GM21576 (cell line): ENCODE measurements around the gene EMILIN1.
"Not testable (repeated sequence)": the region's sequence is repeated elsewhere in the genome, so short reads cannot be mapped to it uniquely, and the experiment has no call there.

ENCODE experiments used
- ATAC-seq: cut with Tn5 transposase; IDR thresholded peaks from one replicate; pipeline ENCODE4 v1.9.1; 2021; ENCODE audit warnings: mild to moderate bottlenecking, moderate library complexity; ENCODE audit not compliant: unreplicated experiment

Gene EMILIN1

GRCh38 chr2:27053321-27053720 lies 25.1 kb upstream of the EMILIN1 start:
- no peak for ATAC-seq

- no peak for ATAC-seq
Measured at GRCh38 chr2:27053776-27054175, 24.6 kb upstream of the EMILIN1 start.

- ATAC-seq, result no peak
Measured at GRCh38 chr2:27054721-27055120, 23.7 kb upstream of the EMILIN1 start.

GRCh38 chr2:27057184-27057583 lies 21.2 kb upstream of the EMILIN1 start:
- ATAC-seq, result no peak

- no peak for ATAC-seq
Measured at GRCh38 chr2:27058210-27058609, 20.2 kb upstream of the EMILIN1 start.

- ATAC-seq, result no peak
Measured at GRCh38 chr2:27059141-27059820, 19.1 kb upstream of the EMILIN1 start.

- ATAC-seq, result no peak
Measured at GRCh38 chr2:27060323-27060722, 18.1 kb upstream of the EMILIN1 start.

- ATAC-seq, result no peak
Measured at GRCh38 chr2:27065128-27065527, 13.3 kb upstream of the EMILIN1 start.

- no peak for ATAC-seq
Measured at GRCh38 chr2:27067385-27067784, 11.0 kb upstream of the EMILIN1 start.

- ATAC-seq, result no peak
Measured at GRCh38 chr2:27069436-27069835, 9.0 kb upstream of the EMILIN1 start.

- no peak for ATAC-seq
Measured at GRCh38 chr2:27069961-27070618, 8.3 kb upstream of the EMILIN1 start.

GRCh38 chr2:27070653-27071276 lies 7.7 kb upstream of the EMILIN1 start:
- no peak for ATAC-seq

- ATAC-seq, result peak; percentile 81
Measured at GRCh38 chr2:27071277-27071989, 7.0 kb upstream of the EMILIN1 start, which contains the start of gene OST4. TSS of gene OST4 (minus strand) at chr2:27071654.

GRCh38 chr2:27071990-27072830 lies 6.2 kb upstream of the EMILIN1 start:
- ATAC-seq, result peak; percentile 5

- no peak for ATAC-seq
Measured at GRCh38 chr2:27072920-27073319, 5.5 kb upstream of the EMILIN1 start.

- no peak for ATAC-seq
Measured at GRCh38 chr2:27073782-27074181, 4.6 kb upstream of the EMILIN1 start.

GRCh38 chr2:27074738-27075565 lies 3.5 kb upstream of the EMILIN1 start:
- no peak for ATAC-seq

- not testable (repeated sequence) for ATAC-seq
Measured at GRCh38 chr2:27075566-27075871, 2.9 kb upstream of the EMILIN1 start.

GRCh38 chr2:27076323-27076722 lies 2.1 kb upstream of the EMILIN1 start:
- no peak for ATAC-seq

- ATAC-seq, result no peak
Measured at GRCh38 chr2:27077231-27077630, 1.2 kb upstream of the EMILIN1 start.
